22Rv1 (cell line): ENCODE data around the gene CCDC85B.

Source experiments
- H3K27ac ChIP-seq: fragments of 450-650 bp; 2 replicates; pipeline ENCODE4 v1.5.1; 2017
- CTCF ChIP-seq: fragments of 450-650 bp; IDR thresholded peaks from 2 replicates; pipeline ENCODE4 v1.5.1; 2017; ENCODE audit warnings: mild to moderate bottlenecking
- ZFX ChIP-seq: fragments of 450-650 bp; IDR thresholded peaks from 2 replicates; pipeline ENCODE4 v1.6.1; 2017; ENCODE audit warnings: antibody characterized with exemption, borderline replicate concordance

CCDC85B gene

GRCh38 chr11:65928667-65929066 is 38.2 kb downstream of the CCDC85B start:
- TF ChIP-seq CTCF (no peak), ZFX (no peak)
- H3K27ac ChIP-seq = no peak overlapping the region

GRCh38 chr11:65931773-65932557 is 41.5 kb downstream of the CCDC85B start:
- no peak overlapping the region for H3K27ac ChIP-seq
- TF ChIP-seq ZFX = no peak
- no peak for TF ChIP-seq CTCF

DNA sequence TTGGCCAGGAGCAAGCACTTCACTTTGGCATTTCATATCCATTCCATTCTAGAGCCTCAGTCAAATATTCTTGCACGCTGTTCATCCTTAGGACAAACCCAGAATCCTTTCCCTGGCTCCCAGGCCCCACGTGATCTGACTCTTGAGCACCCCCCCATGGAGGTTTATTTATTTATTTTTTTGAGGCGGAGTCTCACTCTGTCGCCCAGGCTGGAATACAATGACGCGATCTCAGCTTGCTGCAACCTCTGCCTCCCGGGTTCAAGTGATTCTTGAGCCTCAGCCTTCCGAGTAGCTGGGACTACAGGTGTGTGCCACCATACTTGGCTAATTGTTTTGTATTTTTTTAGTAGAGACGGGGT is 42.1 kb downstream of the CCDC85B start:
- TF ChIP-seq CTCF = peak; percentile 43
- TF ChIP-seq ZFX = no peak
- H3K27ac ChIP-seq = no peak overlapping the region

- TF ChIP-seq ZFX (no peak), CTCF (no peak)
- H3K27ac ChIP-seq = no peak overlapping the region
These were observed 43.5 kb downstream of the CCDC85B start for GRCh38 chr11:65934014-65934413.

- no peak for TF ChIP-seq ZFX
- no peak for TF ChIP-seq CTCF
- no peak overlapping the region for H3K27ac ChIP-seq
These were observed 47.3 kb downstream of the CCDC85B start for GRCh38 chr11:65937766-65938165.
